GM10266 (cell line): ENCODE data around the gene SNTA1.

Experiments
- DNase-seq: peaks from one replicate; pipeline ENCODE4 v3.0.0; 2012; ENCODE audit errors: extremely low spot score
- TF ChIP-seq, protein P1 (sequence below): IDR thresholded peaks from 2 replicates; pipeline ENCODE4 v1.5.1; 2012; ENCODE audit warnings: mild to moderate bottlenecking, low read depth; ENCODE audit not compliant: control insufficient read depth, insufficient read depth; ENCODE audit errors: missing control alignments

SNTA1 gene

DNA sequence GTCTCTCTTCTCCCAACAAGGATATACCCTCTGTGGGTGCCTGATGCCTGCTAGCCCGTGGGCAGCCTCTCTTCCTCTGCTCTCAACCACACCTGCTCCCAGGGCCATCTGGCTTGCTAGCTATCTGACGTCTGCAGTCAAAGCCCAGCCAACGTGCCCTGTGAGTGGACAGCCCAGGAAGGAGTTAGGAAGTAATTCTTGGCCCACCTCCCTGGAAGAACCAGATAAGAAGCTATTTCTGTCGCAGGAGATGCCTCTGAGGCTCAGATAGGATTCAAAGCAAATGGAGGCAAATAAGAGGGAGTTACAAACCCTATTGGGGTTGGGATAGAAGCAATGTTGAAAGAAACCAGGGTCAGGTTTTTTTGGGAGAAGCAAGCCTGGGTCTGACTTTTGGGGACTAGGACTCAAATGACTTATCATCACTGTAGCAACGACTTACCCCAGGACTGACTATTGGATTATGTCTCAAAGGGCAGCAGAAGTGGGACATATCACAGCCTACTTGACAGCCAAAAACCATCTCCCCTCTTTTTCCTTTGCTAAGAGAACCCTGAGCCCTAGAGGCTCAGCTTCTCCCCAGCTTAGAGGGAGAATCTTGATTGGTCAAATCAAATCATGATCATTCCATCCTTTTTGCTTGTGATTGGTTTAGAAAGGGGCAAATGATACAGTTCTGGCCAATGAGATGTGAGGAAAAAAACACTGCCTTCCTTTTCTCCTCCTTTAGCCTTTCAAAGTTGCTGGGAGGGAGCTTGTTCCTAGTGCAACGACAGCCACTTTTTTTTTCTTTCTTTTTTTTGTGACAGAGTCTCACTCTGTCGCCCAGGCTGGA, 24.2 kb downstream of the SNTA1 start:
- DNase-seq = no peak
- TF ChIP-seq, protein P1, sequence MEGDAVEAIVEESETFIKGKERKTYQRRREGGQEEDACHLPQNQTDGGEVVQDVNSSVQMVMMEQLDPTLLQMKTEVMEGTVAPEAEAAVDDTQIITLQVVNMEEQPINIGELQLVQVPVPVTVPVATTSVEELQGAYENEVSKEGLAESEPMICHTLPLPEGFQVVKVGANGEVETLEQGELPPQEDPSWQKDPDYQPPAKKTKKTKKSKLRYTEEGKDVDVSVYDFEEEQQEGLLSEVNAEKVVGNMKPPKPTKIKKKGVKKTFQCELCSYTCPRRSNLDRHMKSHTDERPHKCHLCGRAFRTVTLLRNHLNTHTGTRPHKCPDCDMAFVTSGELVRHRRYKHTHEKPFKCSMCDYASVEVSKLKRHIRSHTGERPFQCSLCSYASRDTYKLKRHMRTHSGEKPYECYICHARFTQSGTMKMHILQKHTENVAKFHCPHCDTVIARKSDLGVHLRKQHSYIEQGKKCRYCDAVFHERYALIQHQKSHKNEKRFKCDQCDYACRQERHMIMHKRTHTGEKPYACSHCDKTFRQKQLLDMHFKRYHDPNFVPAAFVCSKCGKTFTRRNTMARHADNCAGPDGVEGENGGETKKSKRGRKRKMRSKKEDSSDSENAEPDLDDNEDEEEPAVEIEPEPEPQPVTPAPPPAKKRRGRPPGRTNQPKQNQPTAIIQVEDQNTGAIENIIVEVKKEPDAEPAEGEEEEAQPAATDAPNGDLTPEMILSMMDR = no peak

DNA sequence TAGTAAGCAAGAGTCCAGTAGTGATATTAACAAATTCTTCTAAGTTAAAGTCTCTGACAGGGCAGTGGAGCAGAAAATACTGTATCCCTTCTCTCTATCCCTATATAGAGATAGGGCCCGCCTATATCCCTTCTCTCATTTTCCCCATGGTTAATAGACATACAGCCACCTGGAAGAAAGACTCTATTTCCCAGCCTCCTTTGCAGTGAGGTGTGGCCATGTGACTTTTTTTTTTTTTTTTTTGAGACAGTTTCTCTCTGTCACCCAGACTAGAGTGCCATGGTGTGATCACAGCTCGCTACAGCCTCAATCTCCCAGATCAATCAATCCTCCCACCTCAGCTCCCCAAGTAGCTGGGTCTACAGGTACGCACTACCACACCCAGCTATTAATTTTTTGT, 25.5 kb downstream of the SNTA1 start:
- TF ChIP-seq, protein P1 = no peak
- DNase-seq = no peak

DNA sequence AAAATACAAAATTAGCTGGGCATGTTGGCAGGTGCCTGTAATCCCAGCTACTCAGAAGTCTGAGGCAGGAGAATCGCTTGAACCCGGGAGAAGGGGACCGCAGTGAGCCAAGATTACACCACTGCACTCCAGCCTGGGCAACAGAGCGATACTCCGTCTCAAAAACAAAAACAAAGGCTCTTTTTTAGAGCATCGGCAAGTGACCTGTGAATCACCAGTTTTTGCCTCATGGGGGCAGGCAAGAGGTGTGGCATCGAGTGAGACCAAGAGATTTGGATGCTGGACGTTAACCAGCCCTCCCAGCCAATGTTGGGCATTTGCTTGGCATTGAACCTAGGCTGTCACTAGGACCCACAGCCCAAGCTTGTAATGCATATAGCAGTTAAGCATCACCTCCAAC, 27.6 kb downstream of the SNTA1 start:
- TF ChIP-seq, protein P1 = peak; percentile 35
- no peak for DNase-seq

DNA sequence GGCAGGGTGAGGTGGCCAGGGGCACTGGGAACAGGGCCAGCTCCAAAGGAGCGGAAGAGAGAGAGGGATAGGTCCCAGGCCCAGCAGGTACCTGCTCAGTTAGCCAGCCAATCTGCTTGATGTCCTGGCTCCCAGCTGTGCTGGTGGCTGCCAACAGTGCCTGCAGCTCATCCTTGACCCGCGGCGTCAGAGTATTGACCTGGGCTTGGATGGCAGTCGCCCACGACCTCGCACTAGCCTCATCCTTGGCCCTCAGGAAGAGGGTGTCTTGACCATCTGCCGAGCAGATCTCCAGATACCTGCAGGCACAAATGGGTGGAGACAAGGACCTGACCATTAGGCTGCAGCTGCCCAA, 31.1 kb downstream of the SNTA1 start:
- TF ChIP-seq, protein P1 = no peak
- DNase-seq = no peak

DNA sequence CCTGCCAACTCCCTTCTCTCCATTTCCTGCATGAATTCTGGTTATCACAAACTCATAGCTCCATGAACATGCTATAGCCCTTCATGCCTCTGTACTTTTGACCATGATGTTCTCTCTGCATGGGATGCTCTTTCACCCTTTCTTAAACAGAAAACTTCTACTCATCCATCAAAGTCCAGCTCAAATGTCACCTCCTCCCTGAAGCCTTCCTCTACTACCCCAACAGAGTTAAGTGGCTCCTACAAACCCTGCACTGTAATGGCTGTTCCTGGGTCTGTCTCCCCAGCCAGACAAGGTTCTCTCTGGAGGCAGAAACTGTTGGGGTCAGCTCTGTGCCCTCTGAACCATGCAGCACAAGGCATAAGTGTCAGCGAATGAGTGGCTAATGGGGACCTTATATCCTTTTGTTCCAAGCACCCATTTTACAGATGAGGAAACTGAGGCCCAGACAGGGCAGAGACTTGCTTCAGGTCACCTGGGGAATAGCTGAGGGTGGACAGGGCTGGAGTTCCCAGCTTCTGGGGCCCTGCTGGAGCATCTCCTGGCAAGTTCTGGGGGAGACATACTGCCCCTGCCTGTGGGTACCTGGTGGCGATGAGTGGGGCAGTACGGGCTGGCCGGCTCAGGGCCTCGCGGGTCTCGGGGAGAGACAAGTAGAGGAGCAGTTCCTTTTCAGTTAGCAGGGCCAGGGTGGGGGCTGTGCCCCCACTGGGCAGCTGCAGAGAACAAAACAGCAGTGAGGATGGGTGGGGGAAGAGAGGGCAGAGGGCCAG, 31.7 kb downstream of the SNTA1 start:
- TF ChIP-seq, protein P1 = no peak
- DNase-seq = no peak

DNA sequence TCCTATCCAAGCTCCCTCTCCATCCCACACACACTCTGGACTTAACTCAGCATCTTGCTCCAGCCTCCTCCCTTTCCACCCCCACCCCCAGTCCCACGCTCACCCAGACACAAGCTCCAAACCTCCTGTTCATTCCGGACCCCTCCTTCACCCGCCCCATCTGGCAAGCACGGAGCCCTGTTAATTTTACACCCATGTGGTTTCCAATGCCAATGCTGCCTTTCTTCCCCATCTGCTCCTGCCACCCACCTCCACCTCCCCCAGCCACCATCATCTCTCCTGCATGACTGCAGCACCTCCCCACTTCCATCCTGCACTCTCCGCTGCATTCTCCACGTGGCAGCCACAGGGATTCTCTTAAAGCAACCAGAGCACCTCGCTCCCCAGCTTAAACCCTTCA, 32.3 kb downstream of the SNTA1 start:
- DNase-seq = no peak
- TF ChIP-seq, protein P1 = no peak

DNA sequence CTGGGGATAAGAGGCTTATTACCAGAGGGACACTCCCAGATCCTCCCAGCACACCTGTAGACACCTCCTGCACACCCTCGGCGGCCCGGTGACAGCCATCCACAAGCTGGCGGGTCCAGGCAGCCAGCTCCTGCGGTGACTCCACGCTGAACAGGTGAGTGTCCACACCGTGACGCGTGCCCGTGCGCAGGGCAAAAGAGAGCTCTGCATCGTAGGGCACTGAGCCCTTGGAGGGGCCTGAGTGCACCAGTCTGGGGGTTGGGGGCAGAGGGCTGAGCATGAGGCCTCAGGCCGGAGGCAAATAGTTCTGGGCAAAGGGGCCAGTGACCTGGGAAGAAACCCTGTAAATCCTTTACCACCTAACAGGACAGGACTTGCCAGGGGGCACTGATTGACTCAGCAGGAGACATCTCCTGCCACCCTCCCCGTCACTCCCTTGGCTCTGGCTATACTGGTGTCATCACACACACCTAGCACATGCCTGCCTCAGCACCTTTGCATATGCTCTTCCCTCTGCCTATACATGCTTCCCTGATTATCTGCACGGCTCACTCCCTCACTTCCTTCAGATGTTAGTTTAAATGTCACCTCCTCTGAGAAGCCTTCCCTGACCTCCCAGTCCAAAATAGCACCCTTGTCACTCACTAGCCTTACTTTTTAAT, 33.4 kb downstream of the SNTA1 start:
- TF ChIP-seq, protein P1 = no peak
- no peak for DNase-seq
